H1 (cell line): Measurements from ENCODE around the gene CYP2A6. TPM values are rescaled to one million over a fixed set of nuclear protein-coding genes. Genes with fewer than 3 reads are reported as not detected.

Experiments used
- CTCF ChIA-PET: fragments of 300-600 bp; sonication (Branson Sonifier 250); formaldehyde crosslinking; loops from one replicate; lab custom pipeline; 2021; ENCODE audit not compliant: partially characterized antibody; lab: Charles Lee
- POLR2A ChIA-PET: fragments of 300-600 bp; sonication (Branson Sonifier 250); formaldehyde crosslinking; loops from one replicate; lab custom pipeline; 2021; ENCODE audit warnings: inconsistent platforms; ENCODE audit not compliant: partially characterized antibody; lab: Charles Lee
- DNase-seq, 2 experiments: peaks; one replicate each; pipeline versions ENCODE4 v3.0.0 to v3.0.0-alpha.2; 2010 to 2022; ENCODE audit warnings: low spot score in 2 of 2, low read depth in 1 of 2, mixed read lengths in 1 of 2
- FAIRE-seq: peaks from 2 replicates; lab custom pipeline; 2011; peaks lifted over from hg19 to GRCh38; lab: Jason Lieb, UNC
- H2AFZ ChIP-seq: 2 replicates; pipeline ENCODE4 v1.8.1; 2012; ENCODE audit warnings: low read length, inconsistent platforms
- H2AK5ac ChIP-seq: 2 replicates; pipeline ENCODE4 v1.6.1; 2013; ENCODE audit warnings: low read depth, low read length
- H2BK120ac ChIP-seq: replicated peaks from 2 replicates; pipeline ENCODE3; 2013; ENCODE audit warnings: low read depth, low read length, inconsistent platforms
- H2BK12ac ChIP-seq: 2 replicates; pipeline ENCODE4 v1.6.1; 2013; ENCODE audit warnings: low read depth, low read length
- H2BK15ac ChIP-seq: 2 replicates; pipeline ENCODE4 v1.6.1; 2013; ENCODE audit warnings: low read length
- H2BK20ac ChIP-seq: 2 replicates; pipeline ENCODE4 v1.6.1; 2013; ENCODE audit warnings: low read length
- H2BK5ac ChIP-seq: 2 replicates; pipeline ENCODE4 v1.6.1; 2013; ENCODE audit warnings: low read depth, low read length
- H3K14ac ChIP-seq: 2 replicates; pipeline ENCODE4 v1.6.1; 2013; ENCODE audit warnings: inconsistent platforms; ENCODE audit not compliant: insufficient read length
- H3K18ac ChIP-seq: 2 replicates; pipeline ENCODE4 v1.6.1; 2013; ENCODE audit warnings: low read length; ENCODE audit errors: extremely low read depth
- H3K23ac ChIP-seq: 2 replicates; pipeline ENCODE4 v1.6.1; 2013; ENCODE audit warnings: inconsistent platforms; ENCODE audit not compliant: insufficient read length
- H3K23me2 ChIP-seq: 2 replicates; pipeline ENCODE4 v1.6.1; 2013; ENCODE audit warnings: low read depth, low read length
- H3K27ac ChIP-seq: 2 replicates; pipeline ENCODE4 v1.6.1; 2011; ENCODE audit warnings: low read depth, low read length, inconsistent platforms
- H3K27me3 ChIP-seq, 4 experiments: replicated peaks in 1 of 4; 1 replicate in 1 of 4; 2 replicates in 3 of 4; pipeline versions ENCODE4 v1.6.1 to v1.8.1; 2011 to 2013; ENCODE audit warnings: low read length in 3 of 4, mild to moderate bottlenecking in 3 of 4, inconsistent platforms in 2 of 4, mixed read lengths in 2 of 4, moderate library complexity in 1 of 4; ENCODE audit not compliant: control insufficient read depth in 3 of 4, insufficient read depth in 3 of 4; ENCODE audit errors: extremely low read depth in 1 of 4
- H3K36me3 ChIP-seq, 4 experiments: 2 replicates each; pipeline versions ENCODE4 v1.6.1 to v1.8.1; 2011 to 2013; ENCODE audit warnings: mild to moderate bottlenecking in 4 of 4, low read length in 3 of 4, moderate library complexity in 2 of 4, control low read depth in 1 of 4, inconsistent platforms in 1 of 4; ENCODE audit not compliant: insufficient read depth in 4 of 4, control insufficient read depth in 2 of 4
- H3K4ac ChIP-seq: replicated peaks from 2 replicates; pipeline ENCODE3; 2013; ENCODE audit warnings: low read length, low read depth, mixed read lengths, inconsistent platforms; ENCODE audit not compliant: insufficient read length
- H3K4me1 ChIP-seq, 4 experiments: replicated peaks in 1 of 4; 1 replicate in 1 of 4; 2 replicates in 3 of 4; pipeline versions ENCODE4 v1.6.1 to v1.8.1; 2011 to 2013; ENCODE audit warnings: low read length in 3 of 4, inconsistent platforms in 2 of 4, mixed read lengths in 1 of 4; ENCODE audit not compliant: insufficient read depth in 4 of 4, control insufficient read depth in 3 of 4
- H3K4me2 ChIP-seq, 2 experiments: 2 replicates each; pipeline versions ENCODE4 v1.6.1 to v1.8.1; 2011 to 2013; ENCODE audit warnings: low read depth in 2 of 2, low read length in 2 of 2, control low read depth in 1 of 2, inconsistent platforms in 1 of 2, mild to moderate bottlenecking in 1 of 2; ENCODE audit not compliant: insufficient read depth in 1 of 2
- H3K4me3 ChIP-seq, 4 experiments: fragments of 200-600, 300-600 bp in 1 of 4; sonication (generic), shearing (Covaris generic), sonication (Bioruptor Twin) in 1 of 4; 2 replicates each; pipeline versions ENCODE4 v1.5.1 to v1.8.1; 2011 to 2016; ENCODE audit warnings: low read length in 4 of 4, low read depth in 3 of 4, control low read depth in 2 of 4, inconsistent platforms in 2 of 4, mild to moderate bottlenecking in 2 of 4, mixed read lengths in 1 of 4, moderate library complexity in 1 of 4; ENCODE audit not compliant: insufficient read depth in 2 of 4; ENCODE audit errors: extremely low read depth in 1 of 4
- H3K56ac ChIP-seq: replicated peaks from 2 replicates; pipeline ENCODE3; 2013; ENCODE audit warnings: low read depth, mild to moderate bottlenecking, mixed read lengths, low read length, inconsistent platforms; ENCODE audit not compliant: insufficient read length
- H3K79me1 ChIP-seq: 2 replicates; pipeline ENCODE4 v1.6.1; 2013; ENCODE audit warnings: low read depth, low read length, control low read depth
- H3K79me2 ChIP-seq, 2 experiments: 2 replicates each; pipeline versions ENCODE4 v1.6.1 to v1.8.1; 2012 to 2013; ENCODE audit warnings: low read length in 2 of 2, mild to moderate bottlenecking in 2 of 2, inconsistent platforms in 1 of 2; ENCODE audit not compliant: insufficient read depth in 2 of 2, control insufficient read depth in 1 of 2
- H3K9ac ChIP-seq, 4 experiments: replicated peaks in 1 of 4; 1 replicate in 1 of 4; 2 replicates in 3 of 4; pipeline versions ENCODE4 v1.6.1 to v1.8.1; 2011 to 2013; ENCODE audit warnings: low read depth in 3 of 4, low read length in 3 of 4, control low read depth in 2 of 4, mild to moderate bottlenecking in 2 of 4, moderate library complexity in 2 of 4, inconsistent platforms in 1 of 4; ENCODE audit errors: extremely low read depth in 1 of 4
- H3K9me3 ChIP-seq, 2 experiments: 2 replicates each; pipeline versions ENCODE4 v1.6.1 to v1.8.1; 2012 to 2013; ENCODE audit warnings: mild to moderate bottlenecking in 2 of 2, moderate library complexity in 2 of 2, control low read depth in 1 of 2, inconsistent platforms in 1 of 2, low read depth in 1 of 2, low read length in 1 of 2, mixed read lengths in 1 of 2; ENCODE audit not compliant: insufficient read depth in 2 of 2
- H4K20me1 ChIP-seq, 2 experiments: replicated peaks in 1 of 2; 2 replicates each; pipeline versions ENCODE3 to v1.8.1; 2011 to 2013; ENCODE audit warnings: inconsistent platforms in 2 of 2, low read length in 2 of 2, mild to moderate bottlenecking in 1 of 2; ENCODE audit not compliant: insufficient read depth in 2 of 2, control insufficient read depth in 1 of 2
- H4K5ac ChIP-seq: 2 replicates; pipeline ENCODE4 v1.6.1; 2013; ENCODE audit warnings: low read length, low read depth, mixed read lengths, inconsistent platforms; ENCODE audit not compliant: insufficient read length
- H4K8ac ChIP-seq: 2 replicates; pipeline ENCODE4 v1.8.0; 2013; ENCODE audit warnings: mild to moderate bottlenecking, moderate library complexity, low read length, inconsistent platforms; ENCODE audit not compliant: insufficient read depth; ENCODE audit errors: extremely low read depth
- H4K91ac ChIP-seq: replicated peaks from 2 replicates; pipeline ENCODE3; 2013; ENCODE audit warnings: low read length, mixed read lengths, inconsistent platforms; ENCODE audit not compliant: insufficient read length
- ASH2L ChIP-seq: fragments of 200-600, 300-600 bp; sonication (generic); IDR thresholded peaks from one replicate; pipeline ENCODE4 v1.7.1; 2017; ENCODE audit warnings: low read length
- BCL11A ChIP-seq, 2 experiments: IDR thresholded peaks; one replicate each; pipeline ENCODE4 v1.6.1; 2011; ENCODE audit warnings: low read depth in 2 of 2, low read length in 2 of 2, mild to moderate bottlenecking in 2 of 2
- BRCA1 ChIP-seq: IDR thresholded peaks from 2 replicates; pipeline ENCODE4 v1.6.1; 2012; ENCODE audit warnings: low read depth, low read length, improper control_type of control experiment
- JUND ChIP-seq: IDR thresholded peaks from 2 replicates; pipeline ENCODE4 v1.6.1; 2011; ENCODE audit warnings: mild to moderate bottlenecking, improper control_type of control experiment, low read length
- SUZ12 ChIP-seq: fragments of 200-600 bp; sonication (generic); IDR thresholded peaks from 2 replicates; pipeline ENCODE4 v1.6.1; 2012; ENCODE audit warnings: mild to moderate bottlenecking, inconsistent platforms, low read length, moderate library complexity, mixed read lengths
- YY1 ChIP-seq: IDR thresholded peaks from 2 replicates; pipeline ENCODE4 v1.6.1; 2011; ENCODE audit warnings: low read depth, mild to moderate bottlenecking, low read length
- WGBS, 2 experiments: shearing (Covaris generic) in 1 of 2; methylation state at CpG; one replicate each; pipeline versions ENCODE4 v1.1.6 to v1.1.7; 2013 to 2015; ENCODE audit warnings: low lambda C conversion rate in 2 of 2, mixed read lengths in 2 of 2, inconsistent platforms in 1 of 2, low coverage in 1 of 2, missing lambda C conversion rate in 1 of 2; ENCODE audit not compliant: insufficient replicate concordance in 2 of 2, insufficient coverage in 1 of 2, insufficient read length in 1 of 2; ENCODE audit errors: extremely low coverage in 1 of 2, missing lambda C conversion rate in 1 of 2; 5-methylcytosine and 5-hydroxymethylcytosine counted together
- polyA plus RNA-seq, 7 experiments: library from polyadenylated mRNA; depleted of rRNA in 3 of 7; stranded (reverse) in 5 of 7; unstranded in 2 of 7; fragments of >200 nt in 5 of 7; fragments of 200-250 nt in 2 of 7; gene quantifications; 1 replicate in 5 of 7; 2 replicates in 1 of 7; 4 replicates in 1 of 7; pipeline versions ENCODE4 v1.2.1 to v1.2.3, GENCODE V29; 2011 to 2013; ENCODE audit warnings: missing spikeins in 2 of 7, mixed read lengths in 2 of 7
- total RNA-seq: library from RNA; stranded (reverse); fragmentation: NEBNext Ultra II Directional; extraction: Animal tissue kit (Norgen Biotek cat#: 25700); gene quantifications from 2 replicates; pipeline ENCODE4 v1.2.1, GENCODE V29; 2021

The CYP2A6 gene
- total and polyA plus RNA-seq, 2 of the 8 experiments (the other 6 are each of a cell fraction or from before 2014, with no cell fraction given), result 0.33 TPM; not detected in 1

GRCh38 chr19:40797166-40797962 lies 52.9 kb downstream of the CYP2A6 start:
- 90% methylated on average over 14 of the region's 14 CpGs; no CpG with 5 or more reads in 1 of the 2 experiments for WGBS, 2 experiments
- DNase-seq (no peak), FAIRE-seq (no peak)
- H4K20me1 ChIP-seq, result peaks cover 13 to 19% of the 10 kb centered on the region in 2 experiments
- ChIA-PET CTCF (interaction anchor here (0.6 to 4.0 kb wide), 11 partner anchors 10 to 203 kb away, joined by 3 to 29 read pairs (median 6); partner anchors contain the start of gene RAB4B), POLR2A (interaction anchor here (0.6 to 15.7 kb wide), 17 partner anchors 9 to 1740 kb away, joined by 3 to 241 read pairs (median 6); partner anchors contain the start of genes ACTMAP, MIA, NUMBL and RAB4B)
- H2BK120ac ChIP-seq, result peak overlapping the region; percentile 70
- H2BK15ac ChIP-seq, result peak overlapping the region; percentile 99
- H3K18ac ChIP-seq, result peak overlapping the region; percentile 53; the same call in 1 of the 2 replicates
- H3K36me3 ChIP-seq, result peaks cover 3 to 18% (median 6%) of the 10 kb centered on the region in 4 experiments; a peak in 6 of 8 replicates
- peak overlapping the region; percentile 45 for H4K91ac ChIP-seq
- peaks cover 13% of the 10 kb centered on the region for H3K79me1 ChIP-seq
- no peak overlapping the region for H2AFZ ChIP-seq
- H3K9me3 ChIP-seq, result no peaks in the 10 kb centered on the region
- H3K4me2 ChIP-seq, result peak overlapping the region in 1 of 2 experiments; percentile 36; a peak in 2 of 4 replicates
- H4K8ac ChIP-seq, result no peak overlapping the region; the same call in none of the 2 replicates
- peak overlapping the region; percentile 97; the same call in 1 of the 2 replicates for H2BK12ac ChIP-seq
- H3K27ac ChIP-seq, result 0 out of 2 replicates have a peak overlapping the region, but pooled peaks have one; percentile 79
- H2BK5ac ChIP-seq, result peak overlapping the region; percentile 36; the same call in 1 of the 2 replicates
- H4K5ac ChIP-seq, result peak overlapping the region; percentile 31
- H3K79me2 ChIP-seq, result peaks cover 14 to 30% of the 10 kb centered on the region in 2 experiments
- H3K4ac ChIP-seq, result no peak overlapping the region
- H3K4me1 ChIP-seq, result peaks cover 0 to 22% (median 13%) of the 10 kb centered on the region in 4 experiments; a peak in 6 of 7 replicates
- H3K23ac ChIP-seq, result no peak overlapping the region
- H3K4me3 ChIP-seq, result peak overlapping the region in 1 of 4 experiments; percentile 70; a peak in 1 of 8 replicates
- H3K27me3 ChIP-seq, result no peaks in the 10 kb centered on the region
- no peak for TF ChIP-seq SUZ12
- no peak for TF ChIP-seq BCL11A (IDR thresholded peaks at IDR 0.05; ENCODE audit: low read depth in 2 of 2, low read length in 2 of 2)
- TF ChIP-seq YY1, result no peak
- TF ChIP-seq BRCA1, result no peak
- no peak for TF ChIP-seq ASH2L
- TF ChIP-seq JUND, result no peak
- H3K9ac ChIP-seq, result no peak overlapping the region
- no peak overlapping the region for H3K56ac ChIP-seq
- peak overlapping the region; percentile 99 for H2AK5ac ChIP-seq
- peak overlapping the region; percentile 72; the same call in 1 of the 2 replicates for H2BK20ac ChIP-seq
- no peak overlapping the region for H3K14ac ChIP-seq
- peaks cover 6% of the 10 kb centered on the region for H3K23me2 ChIP-seq
